Measurements from ENCODE around the gene CTXN1.

DNA sequence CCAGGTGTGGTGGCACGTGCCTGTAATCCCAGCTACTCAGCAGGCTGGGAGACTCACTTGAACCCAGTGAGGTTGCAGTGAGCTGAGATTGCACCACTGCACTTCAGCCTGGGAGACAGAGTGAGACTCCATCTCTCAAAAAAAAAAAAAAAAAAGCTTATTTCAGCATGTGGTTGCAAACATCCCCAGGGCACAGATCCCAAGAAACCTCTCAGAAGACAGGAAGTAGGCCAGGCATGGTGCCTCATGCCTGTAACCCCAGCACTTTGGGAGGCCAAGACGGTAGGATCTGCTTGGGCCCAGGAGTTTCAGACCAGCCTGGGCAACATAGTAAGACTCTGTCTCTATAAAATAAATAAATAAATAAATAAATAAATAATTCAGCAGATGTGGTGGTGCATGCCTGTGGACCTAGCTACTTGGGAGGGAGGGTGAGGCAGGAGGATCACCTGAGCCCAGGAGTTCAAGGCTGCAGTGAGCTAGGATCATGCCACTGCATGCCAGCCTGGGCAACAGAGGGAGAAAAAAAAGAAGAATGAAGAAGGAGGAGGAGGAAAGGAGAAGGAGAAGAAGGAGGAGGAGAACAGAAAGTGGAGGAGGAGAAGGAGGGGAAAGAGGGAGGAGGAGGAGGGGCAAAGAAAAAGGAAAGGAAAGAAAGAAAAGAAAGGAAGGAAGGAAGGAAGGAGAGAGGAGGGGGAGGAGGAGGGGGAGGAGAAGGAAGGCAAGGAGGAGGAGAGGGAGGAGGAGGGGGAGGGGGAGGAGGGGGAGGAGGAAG, 42.0 kb downstream of the CTXN1 start:
- TF ChIP-seq, protein P1, sequence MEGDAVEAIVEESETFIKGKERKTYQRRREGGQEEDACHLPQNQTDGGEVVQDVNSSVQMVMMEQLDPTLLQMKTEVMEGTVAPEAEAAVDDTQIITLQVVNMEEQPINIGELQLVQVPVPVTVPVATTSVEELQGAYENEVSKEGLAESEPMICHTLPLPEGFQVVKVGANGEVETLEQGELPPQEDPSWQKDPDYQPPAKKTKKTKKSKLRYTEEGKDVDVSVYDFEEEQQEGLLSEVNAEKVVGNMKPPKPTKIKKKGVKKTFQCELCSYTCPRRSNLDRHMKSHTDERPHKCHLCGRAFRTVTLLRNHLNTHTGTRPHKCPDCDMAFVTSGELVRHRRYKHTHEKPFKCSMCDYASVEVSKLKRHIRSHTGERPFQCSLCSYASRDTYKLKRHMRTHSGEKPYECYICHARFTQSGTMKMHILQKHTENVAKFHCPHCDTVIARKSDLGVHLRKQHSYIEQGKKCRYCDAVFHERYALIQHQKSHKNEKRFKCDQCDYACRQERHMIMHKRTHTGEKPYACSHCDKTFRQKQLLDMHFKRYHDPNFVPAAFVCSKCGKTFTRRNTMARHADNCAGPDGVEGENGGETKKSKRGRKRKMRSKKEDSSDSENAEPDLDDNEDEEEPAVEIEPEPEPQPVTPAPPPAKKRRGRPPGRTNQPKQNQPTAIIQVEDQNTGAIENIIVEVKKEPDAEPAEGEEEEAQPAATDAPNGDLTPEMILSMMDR (IDR thresholded peaks at IDR 0.05), result no peak
- no peak for TF ChIP-seq POLR2A (IDR thresholded peaks at IDR 0.05)

Measured in thyroid gland (tissue), 4 donors.